BLaER1 (cell line): ENCODE results near the gene USP40.

Source experiments
- H3K27ac ChIP-seq: shearing (Covaris generic); formaldehyde crosslinking; 2 replicates; pipeline ENCODE4 v1.8.1; 2022
- H3K27me3 ChIP-seq: shearing (Covaris generic); formaldehyde crosslinking; 2 replicates; pipeline ENCODE4 v1.8.1; 2022
- H3K36me3 ChIP-seq: shearing (Covaris generic); formaldehyde crosslinking; 2 replicates; pipeline ENCODE4 v1.8.1; 2022
- H3K4me1 ChIP-seq: shearing (Covaris generic); formaldehyde crosslinking; 2 replicates; pipeline ENCODE4 v1.8.1; 2022
- H3K4me2 ChIP-seq: shearing (Covaris generic); formaldehyde crosslinking; 2 replicates; pipeline ENCODE4 v1.8.1; 2022
- H3K4me3 ChIP-seq: shearing (Covaris generic); formaldehyde crosslinking; 2 replicates; pipeline ENCODE4 v1.8.1; 2022
- H3K9ac ChIP-seq: shearing (Covaris generic); formaldehyde crosslinking; 2 replicates; pipeline ENCODE4 v1.8.1; 2022
- H3K9me3 ChIP-seq: shearing (Covaris generic); formaldehyde crosslinking; 2 replicates; pipeline ENCODE4 v1.8.1; 2022
- H4K20me1 ChIP-seq: shearing (Covaris generic); formaldehyde crosslinking; 2 replicates; pipeline ENCODE4 v1.8.1; 2022
- Cebpa-rat ChIP-seq: shearing (Covaris generic); IDR thresholded peaks from 2 replicates; pipeline ENCODE4 v1.8.1; 2022

USP40 gene

GRCh38 chr2:233448220-233448559 lies 118.4 kb downstream of the USP40 start:
- H3K4me2 ChIP-seq, result no peak overlapping the region
- H3K9ac ChIP-seq, result no peak overlapping the region
- no peak for TF ChIP-seq Cebpa-rat
- peaks cover 99% of the 10 kb centered on the region for H4K20me1 ChIP-seq
- H3K9me3 ChIP-seq, result no peaks in the 10 kb centered on the region
- no peaks in the 10 kb centered on the region for H3K4me1 ChIP-seq
- peaks cover 100% of the 10 kb centered on the region for H3K36me3 ChIP-seq
- H3K27me3 ChIP-seq, result no peaks in the 10 kb centered on the region
- no peak overlapping the region for H3K4me3 ChIP-seq
- H3K27ac ChIP-seq, result no peak overlapping the region

- no peak for TF ChIP-seq Cebpa-rat
Measured at GRCh38 chr2:233447506-233448219, 118.9 kb downstream of the USP40 start.

GRCh38 chr2:233446606-233447305 lies 119.8 kb downstream of the USP40 start:
- H3K36me3 ChIP-seq, result peaks cover 100% of the 10 kb centered on the region

More at GRCh38 chr2:233447506-233448219, 118.9 kb downstream of the USP40 start:
- no peak overlapping the region for H3K4me2 ChIP-seq
- H3K36me3 ChIP-seq, result peaks cover 100% of the 10 kb centered on the region
- H4K20me1 ChIP-seq, result peaks cover 99% of the 10 kb centered on the region
- H3K4me1 ChIP-seq, result no peaks in the 10 kb centered on the region
- H3K27ac ChIP-seq, result no peak overlapping the region
- H3K9ac ChIP-seq, result no peak overlapping the region
- H3K4me3 ChIP-seq, result no peak overlapping the region
- H3K9me3 ChIP-seq, result no peaks in the 10 kb centered on the region
- no peaks in the 10 kb centered on the region for H3K27me3 ChIP-seq

GRCh38 chr2:233446121-233446520 lies 120.5 kb downstream of the USP40 start:
- Histone ChIP-seq H3K4me2 (no peak overlapping the region), H3K27ac (no peak overlapping the region), H3K4me3 (no peak overlapping the region), H3K9me3 (no peaks in the 10 kb centered on the region), H3K9ac (no peak overlapping the region), H3K36me3 (peaks cover 100% of the 10 kb centered on the region), H3K4me1 (0 out of 2 replicates have a peak, but pooled peaks cover 6% of the 10 kb centered on the region), H3K27me3 (no peaks in the 10 kb centered on the region), H4K20me1 (peaks cover 100% of the 10 kb centered on the region)
- TF ChIP-seq Cebpa-rat, result no peak

More at GRCh38 chr2:233446606-233447305, 119.8 kb downstream of the USP40 start:
- H3K27me3 ChIP-seq, result no peaks in the 10 kb centered on the region
- no peak overlapping the region for H3K4me3 ChIP-seq
- TF ChIP-seq Cebpa-rat, result no peak
- H4K20me1 ChIP-seq, result peaks cover 99% of the 10 kb centered on the region
- no peak overlapping the region for H3K9ac ChIP-seq
- no peak overlapping the region for H3K4me2 ChIP-seq
- H3K27ac ChIP-seq, result no peak overlapping the region
- H3K4me1 ChIP-seq, result no peaks in the 10 kb centered on the region
- no peaks in the 10 kb centered on the region for H3K9me3 ChIP-seq

- no peaks in the 10 kb centered on the region for H3K9me3 ChIP-seq
- H3K27ac ChIP-seq, result no peak overlapping the region
- H3K4me3 ChIP-seq, result no peak overlapping the region
- H3K9ac ChIP-seq, result no peak overlapping the region
- H3K27me3 ChIP-seq, result no peaks in the 10 kb centered on the region
- H4K20me1 ChIP-seq, result peaks cover 100% of the 10 kb centered on the region
- peaks cover 100% of the 10 kb centered on the region for H3K36me3 ChIP-seq
- no peak overlapping the region for H3K4me2 ChIP-seq
- TF ChIP-seq Cebpa-rat, result no peak
- H3K4me1 ChIP-seq, result 0 out of 2 replicates have a peak, but pooled peaks cover 6% of the 10 kb centered on the region
Measured at GRCh38 chr2:233445152-233445830, 121.3 kb downstream of the USP40 start.

- no peak overlapping the region for H3K9ac ChIP-seq
- H3K27me3 ChIP-seq, result no peaks in the 10 kb centered on the region
- H4K20me1 ChIP-seq, result peaks cover 100% of the 10 kb centered on the region
- H3K36me3 ChIP-seq, result peaks cover 100% of the 10 kb centered on the region
- H3K4me1 ChIP-seq, result 0 out of 2 replicates have a peak, but pooled peaks cover 6% of the 10 kb centered on the region
- H3K4me2 ChIP-seq, result no peak overlapping the region
- no peak overlapping the region for H3K4me3 ChIP-seq
- no peak overlapping the region for H3K27ac ChIP-seq
- TF ChIP-seq Cebpa-rat, result no peak
- no peaks in the 10 kb centered on the region for H3K9me3 ChIP-seq
Measured at GRCh38 chr2:233444501-233444900, 122.1 kb downstream of the USP40 start.

GRCh38 chr2:233443511-233444183 lies 122.9 kb downstream of the USP40 start:
- Histone ChIP-seq H3K4me3 (no peak overlapping the region), H3K9me3 (no peaks in the 10 kb centered on the region), H3K27ac (no peak overlapping the region), H3K27me3 (no peaks in the 10 kb centered on the region), H3K4me1 (0 out of 2 replicates have a peak, but pooled peaks cover 6% of the 10 kb centered on the region), H3K36me3 (peaks cover 100% of the 10 kb centered on the region), H3K4me2 (no peak overlapping the region), H3K9ac (no peak overlapping the region), H4K20me1 (peaks cover 100% of the 10 kb centered on the region)
- TF ChIP-seq Cebpa-rat, result no peak

GRCh38 chr2:233442028-233442310 lies 124.6 kb downstream of the USP40 start:
- Histone ChIP-seq H3K4me1 (0 out of 2 replicates have a peak, but pooled peaks cover 6% of the 10 kb centered on the region), H3K36me3 (peaks cover 100% of the 10 kb centered on the region), H3K27ac (no peak overlapping the region), H3K27me3 (no peaks in the 10 kb centered on the region), H4K20me1 (peaks cover 100% of the 10 kb centered on the region), H3K9me3 (no peaks in the 10 kb centered on the region), H3K4me3 (no peak overlapping the region), H3K4me2 (no peak overlapping the region), H3K9ac (no peak overlapping the region)
- TF ChIP-seq Cebpa-rat, result no peak

GRCh38 chr2:233441161-233442027 lies 125.2 kb downstream of the USP40 start:
- no peaks in the 10 kb centered on the region for H3K27me3 ChIP-seq
- no peak overlapping the region for H3K4me3 ChIP-seq
- no peak for TF ChIP-seq Cebpa-rat
- H3K9me3 ChIP-seq, result no peaks in the 10 kb centered on the region
- H3K4me1 ChIP-seq, result 0 out of 2 replicates have a peak, but pooled peaks cover 6% of the 10 kb centered on the region
- H3K27ac ChIP-seq, result no peak overlapping the region
- peaks cover 100% of the 10 kb centered on the region for H3K36me3 ChIP-seq
- peaks cover 100% of the 10 kb centered on the region for H4K20me1 ChIP-seq
- H3K4me2 ChIP-seq, result no peak overlapping the region
- H3K9ac ChIP-seq, result no peak overlapping the region
